Measurements from ENCODE around the gene TMEM218. TPM values are rescaled to one million over a fixed set of nuclear protein-coding genes. Genes with fewer than 3 reads are reported as not detected.

TMEM218 gene
- total RNA-seq, 1 donor from 2014 or later, result 11.9 TPM

DNA sequence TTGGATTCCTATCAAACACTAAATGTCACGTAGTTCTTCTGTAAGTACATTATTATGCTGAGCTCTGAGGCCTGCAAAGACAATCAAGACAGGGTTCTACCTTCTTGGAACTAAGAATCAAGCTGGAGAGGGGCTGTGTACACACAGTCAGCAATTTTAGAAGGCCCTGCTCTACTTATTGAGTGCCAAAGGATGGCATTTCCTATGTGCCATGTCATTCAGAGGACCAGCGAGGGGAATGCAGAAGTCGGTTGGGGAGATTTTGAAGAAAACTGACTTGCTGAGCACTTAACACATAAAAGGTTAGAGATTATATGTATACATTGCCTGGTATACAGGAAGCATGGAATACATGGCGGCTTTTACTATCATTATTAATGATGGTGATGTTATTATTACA lies 43.1 kb downstream of the TMEM218 start:
- H3K27me3 Mint-ChIP-seq (ENCODE audit: low read depth, unreplicated experiment), result peaks cover 24% of the 10 kb centered on the region
- H3K27ac Mint-ChIP-seq (ENCODE audit: unreplicated experiment), result no peak overlapping the region
- no peak overlapping the region for H3K4me3 Mint-ChIP-seq (ENCODE audit: unreplicated experiment)

DNA sequence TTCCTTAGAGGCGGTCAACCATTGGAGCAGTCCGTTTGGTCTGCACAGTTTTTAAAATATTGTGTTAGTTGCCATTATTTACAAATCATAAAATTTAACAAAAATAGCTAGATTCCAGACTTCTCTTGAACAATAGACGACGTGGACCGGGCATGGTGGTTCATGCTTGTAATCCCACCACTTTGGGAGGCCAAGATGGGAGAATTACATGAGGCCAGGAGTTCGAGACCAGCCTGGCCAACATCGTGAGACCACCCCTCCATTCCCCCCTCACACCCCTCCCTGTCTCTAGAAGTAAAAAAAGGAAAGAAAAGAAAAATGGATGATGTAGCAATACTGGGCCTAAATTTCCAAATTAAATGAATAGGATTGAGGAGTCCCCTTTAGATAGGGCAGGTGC lies 47.4 kb downstream of the TMEM218 start:
- Histone ChIP-seq H3K79me2 (ENCODE audit: insufficient read depth, low read length) (no peaks in the 10 kb centered on the region), H3K36me3 (ENCODE audit: insufficient read depth, low read length) (no peaks in the 10 kb centered on the region), H3K4me1 (ENCODE audit: insufficient read depth, low read length) (peaks cover 6% of the 10 kb centered on the region), H3K4me2 (ENCODE audit: low read length) (peak overlapping the region; percentile 96), H3K9me3 (ENCODE audit: insufficient read depth, low read depth, low read length) (no peaks in the 10 kb centered on the region), H4K20me1 (ENCODE audit: insufficient read depth, low read length) (no peaks in the 10 kb centered on the region), H3K4me3 (ENCODE audit: insufficient read depth, low read depth, low read length) (peak overlapping the region; percentile 70), H3K9ac (ENCODE audit: low read length) (peak overlapping the region; percentile 81), H2AFZ (ENCODE audit: low read depth, low read length) (peak overlapping the region; percentile 96), H3K27ac (ENCODE audit: low read depth, low read length) (no peak overlapping the region), H3K27me3 (ENCODE audit: insufficient read depth, low read length) (no peaks in the 10 kb centered on the region)
- Mint-ChIP-seq H3K4me1 (ENCODE audit: low read depth, unreplicated experiment) (no peaks in the 10 kb centered on the region), H3K9me3 (ENCODE audit: unreplicated experiment) (no peaks in the 10 kb centered on the region), H3K36me3 (ENCODE audit: low read depth, unreplicated experiment) (no peaks in the 10 kb centered on the region), H3K27ac (ENCODE audit: unreplicated experiment) (no peak overlapping the region), H3K4me3 (ENCODE audit: unreplicated experiment) (peak overlapping the region; percentile 50), H3K27me3 (ENCODE audit: low read depth, unreplicated experiment) (peaks cover 21% of the 10 kb centered on the region)
- no peak for FAIRE-seq
- no peak for DNase-seq (ENCODE audit: low read depth)
- TF ChIP-seq, protein P1, sequence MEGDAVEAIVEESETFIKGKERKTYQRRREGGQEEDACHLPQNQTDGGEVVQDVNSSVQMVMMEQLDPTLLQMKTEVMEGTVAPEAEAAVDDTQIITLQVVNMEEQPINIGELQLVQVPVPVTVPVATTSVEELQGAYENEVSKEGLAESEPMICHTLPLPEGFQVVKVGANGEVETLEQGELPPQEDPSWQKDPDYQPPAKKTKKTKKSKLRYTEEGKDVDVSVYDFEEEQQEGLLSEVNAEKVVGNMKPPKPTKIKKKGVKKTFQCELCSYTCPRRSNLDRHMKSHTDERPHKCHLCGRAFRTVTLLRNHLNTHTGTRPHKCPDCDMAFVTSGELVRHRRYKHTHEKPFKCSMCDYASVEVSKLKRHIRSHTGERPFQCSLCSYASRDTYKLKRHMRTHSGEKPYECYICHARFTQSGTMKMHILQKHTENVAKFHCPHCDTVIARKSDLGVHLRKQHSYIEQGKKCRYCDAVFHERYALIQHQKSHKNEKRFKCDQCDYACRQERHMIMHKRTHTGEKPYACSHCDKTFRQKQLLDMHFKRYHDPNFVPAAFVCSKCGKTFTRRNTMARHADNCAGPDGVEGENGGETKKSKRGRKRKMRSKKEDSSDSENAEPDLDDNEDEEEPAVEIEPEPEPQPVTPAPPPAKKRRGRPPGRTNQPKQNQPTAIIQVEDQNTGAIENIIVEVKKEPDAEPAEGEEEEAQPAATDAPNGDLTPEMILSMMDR (IDR thresholded peaks at IDR 0.05; ENCODE audit: insufficient read depth, low read depth, low read length), result no peak
- no peak for TF ChIP-seq EZH2 (IDR thresholded peaks at IDR 0.05; ENCODE audit: insufficient read depth, low read length)

More for the DNA sequence above, 43.1 kb downstream of the TMEM218 start:
- H3K4me1 Mint-ChIP-seq (ENCODE audit: low read depth, unreplicated experiment), result peaks cover 23% of the 10 kb centered on the region
- Histone ChIP-seq H2AFZ (ENCODE audit: low read depth, low read length) (no peak overlapping the region), H4K20me1 (ENCODE audit: insufficient read depth, low read length) (no peaks in the 10 kb centered on the region), H3K9me3 (ENCODE audit: insufficient read depth, low read depth, low read length) (no peaks in the 10 kb centered on the region), H3K27me3 (ENCODE audit: insufficient read depth, low read length) (no peaks in the 10 kb centered on the region), H3K27ac (ENCODE audit: low read depth, low read length) (no peak overlapping the region), H3K36me3 (ENCODE audit: insufficient read depth, low read length) (no peaks in the 10 kb centered on the region), H3K4me3 (ENCODE audit: insufficient read depth, low read depth, low read length) (no peak overlapping the region), H3K4me2 (ENCODE audit: low read length) (no peak overlapping the region), H3K9ac (ENCODE audit: low read length) (no peak overlapping the region), H3K4me1 (ENCODE audit: insufficient read depth, low read length) (peaks cover 24% of the 10 kb centered on the region), H3K79me2 (ENCODE audit: insufficient read depth, low read length) (no peaks in the 10 kb centered on the region)
- FAIRE-seq (no peak), DNase-seq (ENCODE audit: low read depth) (no peak)
- no peaks in the 10 kb centered on the region for H3K36me3 Mint-ChIP-seq (ENCODE audit: low read depth, unreplicated experiment)
- no peaks in the 10 kb centered on the region for H3K9me3 Mint-ChIP-seq (ENCODE audit: unreplicated experiment)
- no peak for TF ChIP-seq EZH2 (IDR thresholded peaks at IDR 0.05; ENCODE audit: insufficient read depth, low read length)
- TF ChIP-seq, protein P1 (IDR thresholded peaks at IDR 0.05; ENCODE audit: insufficient read depth, low read depth, low read length), result no peak

DNA sequence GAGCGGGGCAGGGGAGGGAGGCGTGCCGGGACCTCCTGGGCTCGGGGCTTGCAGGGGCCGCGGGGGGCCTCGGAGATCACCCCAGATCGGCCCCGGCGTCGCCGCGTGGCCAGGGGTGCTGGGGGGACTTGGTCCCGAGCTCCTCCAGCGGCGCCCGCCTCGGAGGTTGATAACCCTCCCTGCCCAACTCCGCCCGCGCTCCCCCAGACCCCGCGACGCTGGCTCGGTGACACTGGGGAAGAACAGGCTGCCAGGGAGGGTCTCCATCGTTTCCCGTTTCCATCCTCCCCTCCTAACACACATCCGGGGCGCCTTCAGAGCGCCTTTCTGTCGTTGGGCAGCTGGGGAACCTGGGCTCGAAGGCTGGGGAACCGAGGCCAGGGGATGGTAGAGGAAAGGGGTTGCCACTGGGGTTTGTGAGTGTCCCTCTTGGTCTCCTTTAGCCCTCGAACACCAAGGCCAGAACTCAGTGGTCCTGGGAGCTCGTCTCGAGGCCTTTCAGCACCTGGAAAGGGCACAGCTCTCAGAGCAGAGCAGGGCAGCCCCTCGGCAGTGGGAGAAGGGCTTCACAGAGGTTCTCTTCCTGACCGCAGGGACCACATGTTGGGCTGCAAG lies 47.9 kb downstream of the TMEM218 start:
- H3K4me3 ChIP-seq (ENCODE audit: insufficient read depth, low read depth, low read length), result peak overlapping the region; percentile 70
- Mint-ChIP-seq H3K4me3 (ENCODE audit: unreplicated experiment) (peak overlapping the region; percentile 57), H3K27ac (ENCODE audit: unreplicated experiment) (no peak overlapping the region), H3K27me3 (ENCODE audit: low read depth, unreplicated experiment) (peaks cover 21% of the 10 kb centered on the region), H3K9me3 (ENCODE audit: unreplicated experiment) (no peaks in the 10 kb centered on the region), H3K36me3 (ENCODE audit: low read depth, unreplicated experiment) (no peaks in the 10 kb centered on the region), H3K4me1 (ENCODE audit: low read depth, unreplicated experiment) (no peaks in the 10 kb centered on the region)
- H3K4me2 ChIP-seq (ENCODE audit: low read length), result peak overlapping the region; percentile 96
- H4K20me1 ChIP-seq (ENCODE audit: insufficient read depth, low read length), result no peaks in the 10 kb centered on the region
- H3K9me3 ChIP-seq (ENCODE audit: insufficient read depth, low read depth, low read length), result no peaks in the 10 kb centered on the region
- peak overlapping the region; percentile 47 for H3K27ac ChIP-seq (ENCODE audit: low read depth, low read length)
- DNase-seq (ENCODE audit: low read depth) (no peak), FAIRE-seq (no peak)
- no peaks in the 10 kb centered on the region for H3K36me3 ChIP-seq (ENCODE audit: insufficient read depth, low read length)
- H2AFZ ChIP-seq (ENCODE audit: low read depth, low read length), result peak overlapping the region; percentile 96
- H3K4me1 ChIP-seq (ENCODE audit: insufficient read depth, low read length), result peaks cover 6% of the 10 kb centered on the region
- TF ChIP-seq EZH2 (IDR thresholded peaks at IDR 0.05; ENCODE audit: insufficient read depth, low read length), result no peak
- TF ChIP-seq, protein P1 (IDR thresholded peaks at IDR 0.05; ENCODE audit: insufficient read depth, low read depth, low read length), result no peak
- no peaks in the 10 kb centered on the region for H3K27me3 ChIP-seq (ENCODE audit: insufficient read depth, low read length)
- H3K79me2 ChIP-seq (ENCODE audit: insufficient read depth, low read length), result no peaks in the 10 kb centered on the region
- peak overlapping the region; percentile 81 for H3K9ac ChIP-seq (ENCODE audit: low read length)
